ENCODE results near the gene TDRD7.

TDRD7 gene

GRCh38 chr9:97386733-97387503 is 25.0 kb upstream of the TDRD7 start:
- peak; percentile 81 for FAIRE-seq
- DNase-seq (ENCODE audit: insufficient read length, low spot score), result peak; percentile 65

- DNase-seq (ENCODE audit: insufficient read length, low spot score), result no peak
- FAIRE-seq, result no peak
Observed at GRCh38 chr9:97387504-97387886, 24.4 kb upstream of the TDRD7 start.

GRCh38 chr9:97387936-97388684 is 23.8 kb upstream of the TDRD7 start:
- DNase-seq (ENCODE audit: insufficient read length, low spot score) (no peak), FAIRE-seq (no peak)

- peak; percentile 79 for FAIRE-seq
- DNase-seq (ENCODE audit: insufficient read length, low spot score), result peak; percentile 48
Observed at GRCh38 chr9:97388721-97389238, 23.1 kb upstream of the TDRD7 start.

GRCh38 chr9:97389249-97389648 is 22.6 kb upstream of the TDRD7 start:
- DNase-seq (ENCODE audit: insufficient read length, low spot score) (no peak), FAIRE-seq (no peak)

GRCh38 chr9:97390791-97391406 is 21.0 kb upstream of the TDRD7 start:
- FAIRE-seq, result no peak

GRCh38 chr9:97394881-97395280 is 17.0 kb upstream of the TDRD7 start:
- FAIRE-seq, result no peak
- no peak for DNase-seq (ENCODE audit: insufficient read length, low spot score)

More at GRCh38 chr9:97390791-97391406, 21.0 kb upstream of the TDRD7 start:
- no peak for DNase-seq (ENCODE audit: insufficient read length, low spot score)

- DNase-seq (ENCODE audit: insufficient read length, low spot score) (no peak), FAIRE-seq (no peak)
Observed at GRCh38 chr9:97395745-97396144, 16.2 kb upstream of the TDRD7 start.

- DNase-seq (ENCODE audit: insufficient read length, low spot score) (no peak), FAIRE-seq (no peak)
Observed at GRCh38 chr9:97396256-97396655, 15.6 kb upstream of the TDRD7 start.

GRCh38 chr9:97397220-97397619 is 14.7 kb upstream of the TDRD7 start:
- no peak for FAIRE-seq
- no peak for DNase-seq (ENCODE audit: insufficient read length, low spot score)

GRCh38 chr9:97398999-97399758 is 12.7 kb upstream of the TDRD7 start:
- peak; percentile 78 for FAIRE-seq
- DNase-seq (ENCODE audit: insufficient read length, low spot score), result peak; percentile 62

GRCh38 chr9:97403746-97404316 is 8.1 kb upstream of the TDRD7 start:
- no peak for DNase-seq (ENCODE audit: insufficient read length, low spot score)
- FAIRE-seq, result no peak

- no peak for DNase-seq (ENCODE audit: insufficient read length, low spot score)
- no peak for FAIRE-seq
Observed at GRCh38 chr9:97405551-97405950, 6.3 kb upstream of the TDRD7 start.

GRCh38 chr9:97406620-97407177 is 5.2 kb upstream of the TDRD7 start:
- FAIRE-seq, result no peak
- no peak for DNase-seq (ENCODE audit: insufficient read length, low spot score)

- no peak for FAIRE-seq
- no peak for DNase-seq (ENCODE audit: insufficient read length, low spot score)
Observed at GRCh38 chr9:97408562-97408961, 3.3 kb upstream of the TDRD7 start.

GRCh38 chr9:97411440-97411788 is 482 bp upstream of the TDRD7 start:
- DNase-seq (ENCODE audit: insufficient read length, low spot score) (no peak), FAIRE-seq (no peak)

- peak; percentile 71 for FAIRE-seq
Observed at GRCh38 chr9:97412626-97413385, 910 bp downstream of the TDRD7 start.

GRCh38 chr9:97413462-97413861 is 1.6 kb downstream of the TDRD7 start:
- DNase-seq (ENCODE audit: insufficient read length, low spot score) (no peak), FAIRE-seq (no peak)

More at GRCh38 chr9:97412626-97413385, 910 bp downstream of the TDRD7 start:
- no peak for DNase-seq (ENCODE audit: insufficient read length, low spot score)

GRCh38 chr9:97415146-97415545 is 3.2 kb downstream of the TDRD7 start:
- FAIRE-seq, result peak; percentile 35
- no peak for DNase-seq (ENCODE audit: insufficient read length, low spot score)
